ENCODE results near the gene PMIS2.

PMIS2 gene

DNA sequence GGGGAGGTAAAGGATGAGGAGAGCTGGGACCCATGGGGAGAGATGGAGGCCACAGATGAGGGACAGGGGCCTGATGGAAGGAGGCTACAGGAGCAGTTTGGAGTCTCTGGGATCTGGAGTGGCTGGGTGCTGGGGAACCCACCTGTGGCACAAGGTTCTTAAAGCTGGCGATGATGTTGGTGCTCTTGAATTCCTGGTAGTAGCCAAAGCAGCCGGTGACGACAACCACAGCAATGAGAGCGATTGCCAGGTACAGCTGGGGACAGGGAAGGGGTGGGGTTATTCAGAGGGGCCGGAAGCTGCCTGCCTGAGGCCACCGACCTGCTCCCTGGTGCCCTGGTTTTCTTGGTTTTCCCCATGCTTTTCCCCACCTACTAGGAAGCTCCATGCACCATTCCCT, 25.3 kb upstream of the PMIS2 start:
- DNase-seq (ENCODE audit: low read depth), result no peak
- TF ChIP-seq, protein P1, sequence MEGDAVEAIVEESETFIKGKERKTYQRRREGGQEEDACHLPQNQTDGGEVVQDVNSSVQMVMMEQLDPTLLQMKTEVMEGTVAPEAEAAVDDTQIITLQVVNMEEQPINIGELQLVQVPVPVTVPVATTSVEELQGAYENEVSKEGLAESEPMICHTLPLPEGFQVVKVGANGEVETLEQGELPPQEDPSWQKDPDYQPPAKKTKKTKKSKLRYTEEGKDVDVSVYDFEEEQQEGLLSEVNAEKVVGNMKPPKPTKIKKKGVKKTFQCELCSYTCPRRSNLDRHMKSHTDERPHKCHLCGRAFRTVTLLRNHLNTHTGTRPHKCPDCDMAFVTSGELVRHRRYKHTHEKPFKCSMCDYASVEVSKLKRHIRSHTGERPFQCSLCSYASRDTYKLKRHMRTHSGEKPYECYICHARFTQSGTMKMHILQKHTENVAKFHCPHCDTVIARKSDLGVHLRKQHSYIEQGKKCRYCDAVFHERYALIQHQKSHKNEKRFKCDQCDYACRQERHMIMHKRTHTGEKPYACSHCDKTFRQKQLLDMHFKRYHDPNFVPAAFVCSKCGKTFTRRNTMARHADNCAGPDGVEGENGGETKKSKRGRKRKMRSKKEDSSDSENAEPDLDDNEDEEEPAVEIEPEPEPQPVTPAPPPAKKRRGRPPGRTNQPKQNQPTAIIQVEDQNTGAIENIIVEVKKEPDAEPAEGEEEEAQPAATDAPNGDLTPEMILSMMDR (IDR thresholded peaks at IDR 0.05; ENCODE audit: control insufficient read depth, insufficient read depth, low read depth, low read length, missing control alignments), result no peak
- H3K4me3 ChIP-seq (ENCODE audit: control insufficient read depth, low read depth, low read length), result no peak overlapping the region

DNA sequence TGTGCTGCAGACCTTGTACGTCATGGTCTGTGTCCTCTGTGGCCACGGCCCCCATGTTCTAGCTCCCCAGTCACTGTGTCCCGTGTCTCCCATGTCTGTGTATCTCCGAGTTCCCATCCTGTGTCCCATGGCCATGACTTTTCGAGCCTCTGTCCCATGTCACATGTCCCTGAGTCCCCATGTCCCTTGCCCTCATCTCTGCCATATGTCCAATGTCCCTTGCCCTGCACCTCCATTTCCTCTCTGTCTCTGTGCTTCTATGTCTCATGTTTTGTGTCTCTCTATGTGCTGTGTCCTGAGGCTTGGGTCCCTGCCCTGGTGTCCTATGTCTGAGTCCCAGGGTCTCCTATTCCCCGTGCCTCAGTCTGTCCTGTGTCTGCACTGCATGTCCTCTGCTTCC, 24.5 kb upstream of the PMIS2 start:
- TF ChIP-seq, protein P1 (IDR thresholded peaks at IDR 0.05; ENCODE audit: control insufficient read depth, insufficient read depth, low read depth, low read length, missing control alignments), result no peak

DNA sequence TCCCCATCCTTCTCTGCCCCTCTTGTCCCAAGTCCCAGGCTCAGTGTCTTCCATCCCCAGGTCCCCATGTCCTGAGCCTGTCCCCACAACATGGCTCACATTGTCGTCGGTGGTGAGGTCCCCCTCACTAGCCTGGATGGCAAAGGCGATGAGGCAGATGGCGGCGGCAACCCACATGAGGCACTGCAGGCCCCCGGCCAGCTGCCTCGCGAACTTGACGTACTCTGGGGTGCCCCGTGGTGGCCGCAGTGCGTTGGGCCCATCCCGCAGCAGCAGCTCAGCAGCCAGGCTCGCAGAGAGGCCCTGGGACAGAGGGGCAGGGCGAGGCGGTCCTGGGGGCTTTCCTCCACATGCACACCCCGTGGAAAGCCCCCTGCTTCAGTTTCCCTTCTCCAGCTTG, 23.6 kb upstream of the PMIS2 start:
- TF ChIP-seq, protein P1 (IDR thresholded peaks at IDR 0.05; ENCODE audit: control insufficient read depth, insufficient read depth, low read depth, low read length, missing control alignments), result no peak
- no peak for DNase-seq (ENCODE audit: low read depth)
- H3K4me3 ChIP-seq (ENCODE audit: control insufficient read depth, low read depth, low read length), result no peak overlapping the region

More for the DNA sequence above, 24.5 kb upstream of the PMIS2 start:
- DNase-seq (ENCODE audit: low read depth), result no peak
- no peak overlapping the region for H3K4me3 ChIP-seq (ENCODE audit: control insufficient read depth, low read depth, low read length)

DNA sequence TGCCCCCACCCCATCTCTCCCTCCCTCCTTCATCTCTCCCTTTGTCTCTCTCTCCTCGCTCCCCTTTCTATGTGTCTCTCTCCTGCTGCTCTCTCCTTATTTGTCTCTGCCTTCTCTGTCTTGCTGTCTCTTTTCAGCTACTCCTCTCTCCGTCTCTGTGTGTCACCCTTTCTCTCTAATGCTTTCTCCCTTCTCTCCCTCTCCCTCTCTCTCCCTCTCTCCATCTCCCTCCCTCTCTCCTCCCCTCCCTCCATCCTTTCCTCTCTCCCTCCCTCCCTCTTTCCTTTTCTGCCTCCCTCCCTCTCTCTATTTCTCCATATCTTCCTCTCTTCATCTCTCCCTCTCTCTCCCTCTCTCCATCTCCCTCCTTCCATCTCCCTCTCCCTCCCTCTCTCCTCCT, 23.2 kb upstream of the PMIS2 start:
- H3K4me3 ChIP-seq (ENCODE audit: control insufficient read depth, low read depth, low read length), result no peak overlapping the region
- TF ChIP-seq, protein P1 (IDR thresholded peaks at IDR 0.05; ENCODE audit: control insufficient read depth, insufficient read depth, low read depth, low read length, missing control alignments), result no peak
- DNase-seq (ENCODE audit: low read depth), result no peak

DNA sequence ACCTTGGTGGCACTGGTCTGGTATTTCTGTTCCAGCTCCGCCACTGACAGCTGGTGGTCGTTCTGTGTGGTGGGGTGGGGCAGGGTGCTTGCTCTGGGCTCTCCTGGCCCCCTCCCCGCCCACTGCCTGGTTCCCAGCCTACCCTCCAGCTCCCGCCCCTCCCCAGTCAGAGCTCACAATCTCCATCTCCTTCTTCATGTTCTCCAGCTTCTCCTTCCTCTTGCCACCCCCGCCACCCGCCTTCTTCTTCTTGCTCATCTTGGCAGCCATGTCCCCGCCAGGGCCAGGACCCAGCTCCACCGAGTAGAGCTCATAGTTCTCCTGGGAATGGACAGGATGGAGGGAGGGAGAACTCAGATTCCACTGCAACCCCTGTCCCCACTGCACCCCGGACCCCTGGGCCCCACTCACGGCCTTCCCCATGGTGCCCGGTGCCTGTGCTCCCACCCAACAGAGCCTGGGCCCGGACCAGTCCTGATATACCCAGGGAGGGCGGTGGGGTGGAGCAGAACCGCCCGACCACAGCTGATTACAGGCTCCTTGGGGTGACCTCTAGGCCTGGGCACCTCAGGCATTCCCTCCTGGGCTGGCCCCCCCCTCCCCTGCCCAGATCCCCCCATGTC, 22.7 kb upstream of the PMIS2 start, which contains the start of gene ATP4A:
TSS of gene ATP4A (minus strand) at position 452 of the 623 bp plus-strand sequence. CDS start at position 423, 29 bp downstream.
- TF ChIP-seq, protein P1 (IDR thresholded peaks at IDR 0.05; ENCODE audit: control insufficient read depth, insufficient read depth, low read depth, low read length, missing control alignments), result no peak
- H3K4me3 ChIP-seq (ENCODE audit: control insufficient read depth, low read depth, low read length), result no peak within 1 kb of the TSS

DNA sequence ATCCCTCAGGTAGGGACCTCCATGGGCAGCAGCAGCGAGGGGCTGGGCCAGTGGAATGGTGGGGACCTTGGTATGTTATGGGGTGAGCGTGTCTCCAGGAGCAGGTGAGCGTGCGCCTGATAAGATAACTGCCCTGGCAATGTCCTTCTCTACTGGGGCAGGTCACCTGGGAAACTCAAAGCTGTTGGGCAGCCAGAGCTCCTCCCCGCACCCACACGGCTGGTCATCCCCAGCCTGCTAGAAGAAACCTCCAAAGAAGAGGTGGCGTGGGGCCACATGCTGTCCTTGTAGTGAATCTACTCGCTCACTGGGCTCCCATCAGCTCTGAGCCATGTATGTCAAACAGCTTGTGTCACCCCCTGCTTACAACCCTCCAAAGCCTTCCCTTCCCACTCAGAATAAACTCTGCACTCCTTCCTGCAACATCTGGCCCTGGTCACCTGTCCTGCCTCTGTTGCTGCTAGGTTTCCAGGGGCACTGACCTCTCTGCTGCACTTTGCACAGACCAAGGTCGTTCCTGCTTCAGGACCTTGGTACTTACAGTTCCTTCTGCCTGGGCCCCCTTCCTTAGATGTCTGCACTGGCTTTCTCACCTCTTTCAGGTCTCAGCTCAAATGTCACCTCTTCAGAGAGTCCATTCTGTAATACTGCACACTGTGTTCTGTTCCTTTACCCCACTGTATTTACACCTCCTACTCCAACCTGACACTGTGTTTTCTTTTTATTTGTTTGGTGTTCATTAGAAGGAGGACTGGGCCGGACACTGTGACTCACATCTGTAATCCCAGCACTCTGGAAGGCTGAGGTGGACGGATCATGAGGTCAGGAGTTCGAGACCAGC, 20.7 kb upstream of the PMIS2 start:
- DNase-seq (ENCODE audit: low read depth), result no peak
- no peak overlapping the region for H3K4me3 ChIP-seq (ENCODE audit: control insufficient read depth, low read depth, low read length)
- TF ChIP-seq, protein P1 (IDR thresholded peaks at IDR 0.05; ENCODE audit: control insufficient read depth, insufficient read depth, low read depth, low read length, missing control alignments), result no peak

More for the DNA sequence above, 22.7 kb upstream of the PMIS2 start, which contains the start of gene ATP4A:
- no peak for DNase-seq (ENCODE audit: low read depth)

All from AG09309 (cell line).